Vagina (tissue), 2 donors: Measurements from ENCODE around the gene SERPINA5. TPM values are rescaled to one million over a fixed set of nuclear protein-coding genes. Genes with fewer than 3 reads are reported as not detected.
A peak's percentile ranks its signal among the peaks of the same experiment; 100 is the strongest.

Experiments
- DNase-seq, 2 donors: peaks; one replicate each; pipeline ENCODE4 v3.0.0-alpha.2; 2017; ENCODE audit errors: extremely low spot score in 2 of 2
- H3K27ac ChIP-seq: fragments of 200-600 bp; sonication (generic); one replicate; pipeline ENCODE4 v1.5.1; 2019
- H3K27me3 ChIP-seq: fragments of 200-600 bp; sonication (generic); one replicate; pipeline ENCODE4 v1.5.1; 2019
- H3K36me3 ChIP-seq, 2 donors: fragments of 200-600 bp; sonication (generic); one replicate each; pipeline ENCODE4 v1.5.1; 2017 to 2019
- H3K4me1 ChIP-seq: fragments of 200-600 bp; sonication (generic); one replicate; pipeline ENCODE4 v1.5.1; 2019
- H3K4me3 ChIP-seq, 2 donors: fragments of 200-600 bp; sonication (generic); 1 replicate in 1 of 2; 2 replicates in 1 of 2; pipeline ENCODE4 v1.5.1; 2016 to 2019
- H3K9me3 ChIP-seq: fragments of 200-600 bp; sonication (generic); one replicate; pipeline ENCODE4 v1.5.1; 2019
- CTCF ChIP-seq, 3 experiments: fragments of 450-650 bp in 2 of 3; fragments of 200-600 bp in 1 of 3; sonication (generic) in 1 of 3; IDR thresholded peaks; one replicate each; pipeline ENCODE4 v1.5.1; 2017 to 2019; ENCODE audit warnings: antibody characterized with exemption in 3 of 3, mild to moderate bottlenecking in 2 of 3, moderate library complexity in 2 of 3
- POLR2A ChIP-seq, 2 donors: fragments of 450-650 bp; IDR thresholded peaks; one replicate each; pipeline ENCODE4 v1.6.1; 2017; ENCODE audit warnings: antibody characterized with exemption in 2 of 2, mild to moderate bottlenecking in 2 of 2, moderate library complexity in 2 of 2
- POLR2AphosphoS5 ChIP-seq, 2 donors: sonication (generic); formaldehyde crosslinking; IDR thresholded peaks; one replicate each; pipeline ENCODE4 v1.9.0; 2017; ENCODE audit warnings: antibody characterized with exemption in 2 of 2, mild to moderate bottlenecking in 2 of 2, low read depth in 1 of 2; ENCODE audit not compliant: insufficient read depth in 1 of 2
- intact Hi-C: fragments of 100-400 bp; cut with DNase I; formaldehyde crosslinking; loops from one replicate; pipeline ENCODE4 v1.15.1; 2023
- total RNA-seq: library from RNA; depleted of rRNA; stranded (reverse); fragments of >200 nt; gene quantifications from one replicate; pipeline ENCODE4 v1.2.3, GENCODE V29; 2016

SERPINA5 gene
- total RNA-seq, 1 donor from 2014 or later, result 3.7 TPM

- Histone ChIP-seq H3K4me1 (peaks cover 9% of the 10 kb centered on the region), H3K4me3 (no peak overlapping the region), H3K36me3 (no peaks in the 10 kb centered on the region), H3K9me3 (no peaks in the 10 kb centered on the region), H3K27me3 (no peaks in the 10 kb centered on the region), H3K27ac (no peak overlapping the region)
- no peak for TF ChIP-seq POLR2AphosphoS5 (IDR thresholded peaks at IDR 0.05; ENCODE audit: insufficient read depth in 1 of 2, low read depth in 1 of 2)
- no peak for TF ChIP-seq CTCF (IDR thresholded peaks at IDR 0.05)
- TF ChIP-seq POLR2A (IDR thresholded peaks at IDR 0.05), result no peak
- no peak for DNase-seq
- intact Hi-C loops, result no loop called here
These were observed 10.8 kb upstream of the SERPINA5 start for GRCh38 chr14:94570440-94570839.

GRCh38 chr14:94571395-94571794 lies 9.8 kb upstream of the SERPINA5 start:
- H3K9me3 ChIP-seq, result no peaks in the 10 kb centered on the region
- peaks cover 9% of the 10 kb centered on the region for H3K4me1 ChIP-seq
- H3K4me3 ChIP-seq, result no peak overlapping the region
- H3K36me3 ChIP-seq, result no peaks in the 10 kb centered on the region
- H3K27me3 ChIP-seq, result no peaks in the 10 kb centered on the region
- intact Hi-C loops, result no loop called here
- peak overlapping the region; percentile 66 for H3K27ac ChIP-seq
- no peak for DNase-seq
- TF ChIP-seq POLR2AphosphoS5 (IDR thresholded peaks at IDR 0.05; ENCODE audit: insufficient read depth in 1 of 2, low read depth in 1 of 2) (no peak), POLR2A (IDR thresholded peaks at IDR 0.05) (no peak), CTCF (IDR thresholded peaks at IDR 0.05) (no peak)

DNA sequence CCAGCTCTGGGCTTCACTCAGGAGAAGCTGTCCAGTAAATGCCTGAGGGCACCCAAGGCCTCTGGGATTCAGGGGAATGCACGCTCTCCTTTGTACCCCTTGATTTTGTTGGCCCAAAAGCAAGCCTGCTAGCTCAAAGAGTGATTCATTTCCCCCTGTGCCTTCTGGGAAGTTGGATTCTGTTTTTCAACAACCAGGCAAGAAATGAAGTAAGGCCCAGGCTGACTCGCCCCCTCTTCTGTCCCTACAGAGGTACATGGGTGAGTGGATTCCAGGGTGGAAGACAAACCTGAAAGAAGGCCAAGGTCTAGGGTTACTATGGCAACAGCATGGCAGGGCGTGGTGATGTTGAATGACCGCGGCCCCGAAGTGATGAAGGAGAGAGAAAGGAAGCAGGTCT lies 9.3 kb upstream of the SERPINA5 start:
- intact Hi-C loops, result no loop called here
- Histone ChIP-seq H3K4me3 (no peak overlapping the region), H3K27me3 (no peaks in the 10 kb centered on the region), H3K9me3 (no peaks in the 10 kb centered on the region), H3K27ac (peak overlapping the region; percentile 66), H3K36me3 (no peaks in the 10 kb centered on the region), H3K4me1 (peaks cover 9% of the 10 kb centered on the region)
- DNase-seq, result no peak
- TF ChIP-seq POLR2A (IDR thresholded peaks at IDR 0.05) (no peak), POLR2AphosphoS5 (IDR thresholded peaks at IDR 0.05; ENCODE audit: insufficient read depth in 1 of 2, low read depth in 1 of 2) (no peak), CTCF (IDR thresholded peaks at IDR 0.05) (no peak)

DNA sequence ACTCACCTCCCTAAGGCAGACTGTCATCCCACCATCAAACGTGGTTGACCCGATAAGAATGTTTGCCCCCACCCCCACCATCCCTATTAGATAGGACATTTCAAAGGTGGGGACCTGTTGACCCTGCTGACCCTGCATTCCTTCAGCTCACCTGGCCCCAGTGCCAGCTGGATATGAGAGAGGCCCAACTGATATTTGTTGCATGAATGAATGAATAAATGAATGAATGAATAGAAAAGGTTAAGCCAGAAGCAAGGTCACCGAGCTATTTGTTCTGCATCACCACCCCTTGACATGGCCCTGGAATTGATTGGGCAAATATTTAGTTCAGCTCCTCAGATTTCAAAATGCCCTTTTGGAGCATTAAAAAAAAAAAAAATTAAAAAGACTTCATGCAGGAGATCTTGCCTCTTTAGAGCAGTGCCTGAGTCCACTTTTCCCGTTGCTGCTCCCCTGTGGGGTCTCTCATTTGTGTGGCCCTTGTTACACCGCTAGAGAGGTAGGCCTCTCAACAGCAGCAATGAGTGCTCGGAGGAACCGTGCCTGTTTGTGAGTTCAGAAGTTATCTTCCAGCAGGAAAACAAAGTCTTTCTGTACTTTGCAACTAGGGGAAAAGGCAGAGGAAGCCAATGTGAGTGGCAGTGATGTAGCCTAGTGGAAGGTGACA lies 8.5 kb upstream of the SERPINA5 start:
- intact Hi-C loops, result no loop called here
- no peak overlapping the region for H3K4me3 ChIP-seq
- no peak for DNase-seq
- H3K27me3 ChIP-seq, result no peaks in the 10 kb centered on the region
- TF ChIP-seq CTCF (IDR thresholded peaks at IDR 0.05) (no peak), POLR2AphosphoS5 (IDR thresholded peaks at IDR 0.05; ENCODE audit: insufficient read depth in 1 of 2, low read depth in 1 of 2) (no peak), POLR2A (IDR thresholded peaks at IDR 0.05) (no peak)
- H3K9me3 ChIP-seq, result no peaks in the 10 kb centered on the region
- no peaks in the 10 kb centered on the region for H3K36me3 ChIP-seq
- H3K4me1 ChIP-seq, result peaks cover 9% of the 10 kb centered on the region
- H3K27ac ChIP-seq, result no peak overlapping the region

- Histone ChIP-seq H3K4me3 (no peak overlapping the region), H3K36me3 (no peaks in the 10 kb centered on the region), H3K4me1 (peaks cover 9% of the 10 kb centered on the region), H3K27ac (no peak overlapping the region), H3K27me3 (no peaks in the 10 kb centered on the region), H3K9me3 (no peaks in the 10 kb centered on the region)
- no peak for DNase-seq
- TF ChIP-seq POLR2A (IDR thresholded peaks at IDR 0.05) (no peak), POLR2AphosphoS5 (IDR thresholded peaks at IDR 0.05; ENCODE audit: insufficient read depth in 1 of 2, low read depth in 1 of 2) (no peak), CTCF (IDR thresholded peaks at IDR 0.05) (no peak)
- intact Hi-C loops, result no loop called here
These were observed 7.5 kb upstream of the SERPINA5 start for GRCh38 chr14:94573475-94574277.
